Kasumi-1 (cell line): Measurements from ENCODE around the gene ACY1.

Source experiments
- DNase-seq, 2 experiments: peaks; one replicate each; lab custom pipeline; 2025; lab: John Stamatoyannopoulos, UW

ACY1 gene

GRCh38 chr3:51945926-51946705 lies 37.2 kb upstream of the ACY1 start:
- no peak for DNase-seq

DNA sequence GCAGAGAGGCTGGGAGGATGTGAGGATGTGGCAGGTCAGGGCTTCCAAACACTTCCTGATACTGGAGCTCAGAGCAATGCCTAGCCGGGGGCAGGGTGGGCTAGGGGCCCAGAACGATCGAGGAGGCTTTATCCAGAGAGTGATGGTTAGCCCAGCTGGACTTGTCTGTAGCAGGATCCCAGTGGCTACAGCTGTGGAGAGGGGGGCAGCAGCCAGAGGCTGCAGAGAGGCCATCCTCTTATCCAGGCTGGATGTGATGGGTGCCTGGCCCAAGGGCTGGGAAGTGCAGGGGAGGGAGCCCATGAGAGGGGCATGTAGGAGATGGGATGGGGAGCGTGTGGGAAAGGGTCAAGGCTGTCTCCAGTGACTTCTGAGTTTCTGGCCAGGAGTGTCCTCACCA lies 36.5 kb upstream of the ACY1 start:
- DNase-seq, result no peak

DNA sequence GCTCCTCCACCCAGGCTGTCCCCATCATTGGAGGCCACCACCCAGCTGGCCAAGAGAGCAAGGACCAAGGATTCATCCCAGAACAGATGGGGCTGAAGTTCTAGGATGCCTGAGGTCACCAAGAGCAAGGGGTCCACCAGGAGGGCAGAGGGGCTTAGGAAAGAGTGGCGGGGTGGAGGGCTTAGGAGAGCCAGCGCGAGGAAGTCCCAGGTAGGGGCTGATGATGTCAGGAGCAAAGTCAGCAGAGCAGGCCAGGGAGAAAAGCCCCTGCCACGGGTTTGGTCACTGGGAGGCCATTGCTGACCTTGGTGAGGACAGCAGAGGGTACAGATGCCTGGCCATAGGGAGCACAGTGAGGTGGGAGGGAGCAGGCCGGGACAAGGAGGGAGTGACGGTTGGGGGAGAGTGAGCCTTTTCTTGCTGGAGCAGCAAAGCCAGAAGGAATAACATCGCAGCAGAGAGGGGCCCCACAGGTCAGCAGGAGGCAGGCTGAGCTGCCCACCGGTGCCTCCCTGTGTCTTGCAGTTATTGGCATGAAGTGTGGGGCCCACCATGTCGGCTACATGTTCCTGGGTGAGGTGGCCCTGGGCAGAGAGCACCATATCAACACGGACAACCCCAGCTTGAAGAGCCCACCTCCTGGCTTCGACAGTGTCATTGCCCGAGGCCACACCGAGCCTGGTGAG lies 36.0 kb upstream of the ACY1 start:
- DNase-seq, result no peak

DNA sequence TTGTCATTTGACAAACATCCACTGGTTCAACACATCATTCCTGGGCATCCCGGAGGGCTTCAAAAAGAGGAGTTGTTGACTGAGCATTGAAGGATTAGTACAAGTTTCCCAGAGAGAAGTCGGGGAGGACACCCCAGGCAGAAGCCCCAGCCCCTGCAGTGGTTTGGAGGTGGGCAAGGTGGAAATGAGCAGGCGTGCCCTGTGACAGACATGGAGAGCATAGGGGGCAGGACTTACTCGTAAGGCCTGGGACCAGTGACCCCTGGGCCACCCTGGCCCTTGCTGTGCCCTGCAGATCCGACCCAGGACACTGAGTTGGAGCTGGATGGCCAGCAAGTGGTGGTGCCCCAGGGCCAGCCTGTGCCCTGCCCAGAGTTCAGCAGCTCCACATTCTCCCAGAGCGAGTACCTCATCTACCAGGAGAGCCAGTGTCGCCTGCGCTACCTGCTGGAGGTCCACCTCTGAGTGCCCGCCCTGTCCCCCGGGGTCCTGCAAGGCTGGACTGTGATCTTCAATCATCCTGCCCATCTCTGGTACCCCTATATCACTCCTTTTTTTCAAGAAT lies 35.2 kb upstream of the ACY1 start:
- DNase-seq, result no peak

DNA sequence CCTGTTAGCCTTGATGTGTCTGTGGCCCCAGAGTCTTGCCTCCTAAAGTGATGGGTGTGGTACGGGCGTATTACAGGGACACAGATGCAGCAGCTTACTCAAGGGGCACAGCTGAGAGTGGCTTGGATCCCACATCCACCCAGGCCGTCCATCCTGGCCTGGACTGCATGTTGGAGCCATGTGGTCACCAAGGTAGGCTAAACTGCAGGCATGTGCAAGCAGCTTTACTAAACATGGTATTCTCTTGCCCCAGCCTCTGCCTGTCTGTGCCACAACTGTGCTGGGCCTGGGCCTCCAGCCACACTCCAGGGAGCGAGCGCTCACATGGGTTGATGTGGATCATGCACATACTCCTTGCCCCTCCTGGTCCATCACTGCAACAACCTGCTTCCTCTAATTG lies 34.2 kb upstream of the ACY1 start:
- DNase-seq, result no peak

GRCh38 chr3:51950899-51951298 lies 32.4 kb upstream of the ACY1 start:
- no peak for DNase-seq

DNA sequence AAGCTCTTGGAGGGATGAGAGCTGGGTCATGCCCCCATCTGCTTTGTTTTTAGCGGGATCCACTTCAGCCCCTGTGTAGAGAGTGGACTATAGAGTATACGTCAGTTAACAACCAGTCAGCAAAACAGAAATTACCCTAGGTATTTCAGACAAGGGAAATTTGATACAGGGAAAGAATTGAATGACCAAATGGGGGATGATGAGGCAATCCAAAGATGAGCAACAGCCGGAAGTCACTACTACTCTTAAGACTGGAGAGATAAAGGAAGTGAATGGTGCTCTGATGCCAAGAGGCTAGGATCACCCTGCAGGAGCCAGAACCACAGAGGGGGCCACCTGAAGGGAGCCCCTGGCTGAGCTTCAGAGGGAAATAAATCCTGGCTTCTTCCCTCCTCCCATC lies 29.9 kb upstream of the ACY1 start:
- DNase-seq, result peak; percentile 76 to 82

DNA sequence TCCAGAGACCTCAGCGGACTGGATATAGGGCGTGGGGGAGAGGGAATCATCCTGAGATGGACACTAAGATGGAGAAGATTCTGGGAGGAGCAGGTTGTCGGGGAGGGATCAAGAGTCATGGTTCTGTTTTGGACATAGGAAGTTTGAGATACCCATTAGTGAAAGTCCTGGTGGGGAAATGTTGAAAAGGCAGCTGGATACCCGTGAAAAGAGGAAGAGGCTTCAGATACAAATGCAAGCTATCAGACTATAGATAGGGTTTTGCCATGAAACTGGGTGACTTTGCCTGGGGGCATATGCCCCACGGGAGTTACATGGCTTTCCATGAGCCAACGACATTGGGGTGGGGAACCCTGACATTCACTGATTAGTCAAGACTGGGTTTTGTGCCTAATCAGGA lies 29.2 kb upstream of the ACY1 start:
- peak; percentile 62 to 79 for DNase-seq

DNA sequence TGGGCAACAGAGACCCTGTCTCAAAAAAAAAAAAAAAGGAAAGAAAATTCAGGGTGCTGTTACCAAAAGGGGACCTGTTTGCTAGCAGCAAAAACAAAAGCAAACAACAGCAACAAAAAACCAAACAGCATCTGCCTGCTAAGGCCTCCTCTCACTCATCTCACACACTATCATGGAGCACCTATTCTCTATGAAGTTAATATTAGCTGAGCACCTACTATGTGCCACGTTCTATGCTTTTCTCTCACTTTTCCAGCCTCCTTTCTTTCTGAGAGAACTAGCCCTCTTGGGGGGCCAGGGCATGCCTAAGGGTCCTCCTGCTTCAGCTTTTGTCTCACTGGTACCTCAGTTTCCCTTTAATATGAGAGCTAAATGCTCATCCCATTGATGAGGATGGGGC lies 28.6 kb upstream of the ACY1 start:
- DNase-seq, result no peak

DNA sequence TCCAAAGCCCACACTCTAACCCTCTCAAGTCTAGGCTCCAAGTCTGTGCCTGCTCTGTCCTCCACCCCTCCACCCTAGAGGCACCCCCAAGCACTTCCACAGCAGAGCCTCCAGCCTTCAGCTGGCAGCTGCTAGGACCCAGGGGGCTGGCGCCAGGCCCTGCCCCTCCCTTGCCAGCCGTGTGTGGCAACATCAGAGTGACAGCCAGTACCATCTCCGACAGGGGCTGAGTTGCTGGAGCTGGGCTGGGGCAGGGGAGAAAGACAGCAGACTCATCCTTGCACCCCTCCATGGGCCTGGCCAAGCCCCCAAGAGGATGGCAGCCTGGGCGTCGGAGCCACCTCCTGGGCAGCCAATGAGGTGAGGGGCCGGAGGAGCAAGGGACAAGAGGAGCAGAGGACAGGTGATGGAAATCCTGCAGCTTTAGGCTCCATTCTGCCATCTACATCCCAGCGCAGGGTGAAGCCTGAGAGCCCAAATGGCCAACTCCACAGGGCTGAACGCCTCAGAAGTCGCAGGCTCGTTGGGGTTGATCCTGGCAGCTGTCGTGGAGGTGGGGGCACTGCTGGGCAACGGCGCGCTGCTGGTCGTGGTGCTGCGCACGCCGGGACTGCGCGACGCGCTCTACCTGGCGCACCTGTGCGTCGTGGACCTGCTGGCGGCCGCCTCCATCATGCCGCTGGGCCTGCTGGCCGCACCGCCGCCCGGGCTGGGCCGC lies 28.0 kb upstream of the ACY1 start, which contains the start of gene GPR62:
Gene GPR62 (plus strand): TSS at position 207 of the 718 bp plus-strand sequence. CDS start 272 bp downstream, at position 479.
- DNase-seq, result no peak

GRCh38 chr3:51955893-51956770 lies 27.2 kb upstream of the ACY1 start:
- DNase-seq, result peak in 1 of 2 experiments; percentile 40

DNA sequence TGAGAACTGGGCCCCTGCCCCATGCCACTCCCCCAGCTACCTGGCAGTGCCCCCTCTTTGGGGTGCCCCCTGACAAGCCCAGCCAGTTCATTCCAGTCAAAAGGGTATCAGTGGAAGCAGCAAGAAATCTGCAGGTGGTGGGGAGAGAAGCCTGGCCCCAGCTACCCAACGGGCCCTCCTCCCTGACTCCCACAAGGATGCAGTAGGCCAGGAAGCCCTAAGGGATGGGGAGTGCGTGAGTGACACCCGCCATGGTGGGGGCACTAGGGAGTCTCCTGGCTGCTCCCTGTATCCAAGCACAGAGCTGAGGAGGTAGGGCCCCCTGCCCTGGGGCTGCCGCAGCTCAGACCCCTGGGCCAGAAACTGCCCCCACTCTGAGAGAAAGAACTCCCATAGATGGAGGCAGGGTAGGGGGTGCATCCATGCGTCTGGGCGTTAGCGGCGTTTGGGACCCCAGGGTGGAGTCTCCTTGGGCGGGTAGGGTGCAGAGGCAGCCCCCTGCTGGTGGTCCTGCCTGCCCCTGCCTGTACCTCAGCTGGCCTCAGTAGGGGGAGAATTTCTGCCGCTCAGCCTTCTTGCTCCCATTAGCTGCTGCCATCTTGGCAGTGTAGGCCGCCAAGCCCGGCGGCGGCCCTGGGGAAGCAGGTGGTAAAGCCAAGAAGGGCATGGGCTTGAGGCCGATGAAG lies 25.7 kb upstream of the ACY1 start:
- no peak for DNase-seq

- no peak for DNase-seq
Measured at GRCh38 chr3:51958603-51959521, 24.5 kb upstream of the ACY1 start.

GRCh38 chr3:51959651-51960050 lies 23.7 kb upstream of the ACY1 start:
- no peak for DNase-seq

DNA sequence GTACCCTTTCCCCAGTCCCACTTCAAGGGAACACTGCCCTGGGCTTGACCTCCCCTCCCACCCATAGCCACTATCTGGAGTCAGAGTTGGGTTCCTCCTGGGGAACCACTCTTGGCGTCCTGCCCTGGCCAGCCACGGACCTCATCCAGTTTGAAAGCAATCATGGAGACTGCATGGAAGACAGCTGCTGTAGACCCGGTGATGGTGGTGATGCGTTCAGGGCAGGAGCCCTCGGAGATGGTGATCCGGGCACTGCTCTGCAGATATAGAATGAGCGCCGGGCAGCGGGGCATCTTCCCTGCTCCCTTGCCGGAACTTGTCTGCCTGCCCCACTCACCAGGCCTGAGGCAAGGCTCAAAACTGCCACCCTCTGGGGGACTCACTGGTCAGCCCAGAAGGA lies 22.9 kb upstream of the ACY1 start:
- DNase-seq, result no peak

DNA sequence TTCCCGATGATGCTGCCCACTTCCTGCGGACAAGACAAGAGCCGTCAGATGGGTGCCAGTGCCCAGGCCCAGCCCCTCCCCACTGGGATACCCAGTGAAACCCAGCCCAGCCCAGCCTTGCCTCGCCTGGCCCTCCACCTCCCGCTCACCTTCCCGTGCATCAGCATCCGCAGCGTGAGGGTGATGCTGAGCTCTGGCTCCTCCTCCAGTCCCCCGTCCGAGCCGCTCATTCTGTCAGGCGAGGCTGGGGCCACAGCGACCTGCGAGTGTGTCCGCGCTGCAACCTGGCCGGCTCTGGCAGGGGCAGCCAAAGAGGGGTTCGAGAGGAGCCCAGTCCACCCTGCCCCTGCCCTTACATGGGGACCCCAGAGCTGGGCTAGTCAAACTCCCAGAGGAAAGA lies 22.3 kb upstream of the ACY1 start:
- no peak for DNase-seq

- no peak for DNase-seq
Measured at GRCh38 chr3:51961602-51962569, 21.4 kb upstream of the ACY1 start.

DNA sequence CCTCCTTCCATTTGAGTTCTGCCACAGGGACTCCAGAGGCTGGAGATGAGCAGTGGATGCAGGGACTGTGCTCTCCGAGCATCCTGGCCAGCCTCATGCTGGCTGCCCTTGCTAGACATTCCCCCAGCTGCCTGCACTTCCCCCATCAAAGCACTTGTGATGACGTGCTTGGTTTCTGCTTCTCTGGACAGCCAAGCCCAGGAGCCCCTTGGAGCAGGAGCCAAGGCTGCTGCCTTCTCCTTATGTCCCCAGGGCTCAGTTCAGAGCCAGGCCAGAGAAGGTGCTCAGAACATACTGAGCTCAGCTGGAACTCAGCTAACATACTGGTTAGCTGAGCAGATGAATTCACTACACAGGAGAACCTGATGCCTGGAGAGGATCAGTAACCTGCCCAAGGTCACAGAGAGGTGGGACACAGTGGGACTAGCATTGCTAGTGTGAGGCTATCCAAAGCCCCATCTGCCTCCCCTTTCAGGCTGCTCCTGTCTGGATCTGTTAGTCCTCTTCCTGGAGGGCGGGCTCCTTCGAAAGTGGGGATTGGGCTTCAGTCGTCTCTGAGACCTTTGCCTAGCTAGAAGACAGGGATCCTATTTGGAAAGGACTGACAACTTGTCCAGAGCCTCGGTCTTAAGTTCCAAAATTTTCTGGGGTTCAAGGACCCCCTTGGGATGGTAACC lies 20.3 kb upstream of the ACY1 start:
- DNase-seq, result no peak
